ENCODE data around the gene TMEM266. TPM values are rescaled to one million over a fixed set of nuclear protein-coding genes. Genes with fewer than 3 reads are reported as not detected.

Gene TMEM266
- total and polyA plus RNA-seq, 2 of the 4 experiments (the other 2 are of a cell fraction) = not detected

DNA sequence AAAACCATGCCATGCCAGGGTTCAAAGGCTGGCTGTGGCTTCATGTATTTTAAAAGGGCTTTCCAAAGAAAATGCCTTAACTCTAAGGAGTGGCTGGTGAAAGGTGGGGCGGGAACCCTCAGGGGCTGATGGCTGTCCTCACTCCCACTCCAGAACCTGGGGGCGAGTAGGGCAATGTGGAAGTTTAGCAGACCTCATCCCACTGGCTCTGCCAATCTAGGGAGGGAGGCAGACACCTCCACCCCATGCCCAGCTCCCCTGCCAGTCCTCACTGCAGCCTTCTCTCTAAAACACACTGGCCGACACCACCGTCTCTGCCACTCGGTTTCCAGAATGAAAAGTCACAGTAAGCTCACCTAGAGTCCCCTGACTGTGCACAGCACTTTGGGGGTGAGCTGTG, 99.5 kb downstream of the TMEM266 start:
- dilution Hi-C loops (cut with HindIII; ENCODE audit: low sequenced_read_pairs, unreplicated experiment) = no loop called here
- POLR2A ChIA-PET (ENCODE audit: unreplicated experiment) = no interaction called here
- CTCF ChIA-PET = no interaction called here

More for the DNA sequence above, 99.5 kb downstream of the TMEM266 start:
- no peaks in the 10 kb centered on the region for H4K20me1 ChIP-seq (ENCODE audit: insufficient read depth, low read length)
- no peak overlapping the region for H2BK120ac ChIP-seq (ENCODE audit: low read depth, low read length)
- H3K9me1 ChIP-seq (ENCODE audit: insufficient read depth, low read length) = peaks cover 13% of the 10 kb centered on the region
- H2AK9ac ChIP-seq (replicated peaks; ENCODE audit: low read depth, low read length, poor library complexity) = no peak overlapping the region
- no peak overlapping the region for H3K4me3 ChIP-seq (ENCODE audit: insufficient read depth, low read depth, low read length)
- no peak overlapping the region for H3K23ac ChIP-seq (ENCODE audit: low read depth, low read length)
- no peak overlapping the region for H4K91ac ChIP-seq (ENCODE audit: insufficient read depth, low read depth, low read length)
- peaks cover 19% of the 10 kb centered on the region for H3K4me1 ChIP-seq (ENCODE audit: control insufficient read depth, insufficient read depth, low read length)
- TF ChIP-seq RAD21 (IDR thresholded peaks at IDR 0.05; ENCODE audit: low read length) (no peak), CEBPB (IDR thresholded peaks at IDR 0.05; ENCODE audit: low read depth, low read length) (no peak), RFX5 (IDR thresholded peaks at IDR 0.05; ENCODE audit: low read depth, low read length) (no peak), BHLHE40 (IDR thresholded peaks at IDR 0.05; ENCODE audit: low read depth, low read length) (no peak), NFE2L2 (IDR thresholded peaks at IDR 0.05; ENCODE audit: low read depth, low read length) (no peak), CHD1 (IDR thresholded peaks at IDR 0.05; ENCODE audit: low read depth, low read length) (no peak)
- H3K9me3 ChIP-seq (ENCODE audit: control insufficient read depth, insufficient read depth, low read length) = no peaks in the 10 kb centered on the region
- no peak overlapping the region for H2BK15ac ChIP-seq (ENCODE audit: low read depth, low read length)
- no peak for DNase-seq
- H3K14ac ChIP-seq (replicated peaks; ENCODE audit: low read depth, low read length) = no peak overlapping the region
- no peak for ATAC-seq (ENCODE audit: low read depth)
- no peak overlapping the region for H2AFZ ChIP-seq (replicated peaks; ENCODE audit: low read length, poor library complexity)
- H3K36me3 ChIP-seq (ENCODE audit: control insufficient read depth, insufficient read depth, low read length) = no peaks in the 10 kb centered on the region
- no peak overlapping the region for H3K4ac ChIP-seq (ENCODE audit: low read depth, low read length)
- H3K9ac ChIP-seq (ENCODE audit: low read depth, low read length) = no peak overlapping the region
- in situ Hi-C loops (cut with MboI; ENCODE audit: low sequenced_read_pairs) (no loop called here), intact Hi-C loops (cut with micrococcal nuclease) (no loop called here)
- WGBS, 2 experiments (ENCODE audit: extremely low coverage in 2 of 2, insufficient read length in 1 of 2) = no CpG with 5 or more reads among the region's 5 CpGs
- H3K4me2 ChIP-seq (ENCODE audit: low read depth, low read length) = no peak overlapping the region
- H2BK20ac ChIP-seq (ENCODE audit: low read depth, low read length) = no peak overlapping the region
- no peak overlapping the region for H2AK5ac ChIP-seq (ENCODE audit: low read depth, low read length)
- H4K5ac ChIP-seq (ENCODE audit: low read depth, low read length) = no peak overlapping the region
- no peaks in the 10 kb centered on the region for H3K79me1 ChIP-seq (ENCODE audit: low read depth in 1 of 2, low read length in 2 of 2)
- H4K8ac ChIP-seq (ENCODE audit: low read depth in 2 of 2, low read length in 2 of 2) = no peak overlapping the region
- no peaks in the 10 kb centered on the region for H3K27me3 ChIP-seq (ENCODE audit: control insufficient read depth, insufficient read depth, low read length)
- BruUV-seq (replicated peaks) = no TSS peak
- no peak overlapping the region for H3K18ac ChIP-seq (ENCODE audit: low read depth, low read length)
- H2BK5ac ChIP-seq (ENCODE audit: low read depth, low read length, poor library complexity, severe bottlenecking) = no peak overlapping the region
- no peak overlapping the region for H3K27ac ChIP-seq (ENCODE audit: insufficient read depth, low read length)
- no peak overlapping the region for H3K56ac ChIP-seq (ENCODE audit: extremely low read depth, insufficient read depth, low read length)
